Right lobe of liver (tissue), 4 donors: Measurements from ENCODE around the gene TMEM255B.

ENCODE experiments used
- POLR2A ChIP-seq: fragments of 450-650 bp; IDR thresholded peaks from one replicate; pipeline ENCODE4 v1.6.1; 2017; ENCODE audit warnings: antibody characterized with exemption, mild to moderate bottlenecking
- TF ChIP-seq, protein P1 (sequence below), 4 donors: fragments of 200-600 bp in 3 of 4; fragments of 450-650 bp in 1 of 4; IDR thresholded peaks; one replicate each; pipeline versions ENCODE4 v1.5.1 to v1.8.0; 2016 to 2022; ENCODE audit warnings: antibody characterized with exemption in 4 of 4, mild to moderate bottlenecking in 2 of 4
- donor health status: DM: no; HTN: no; CAD: no.
- donor health status: DM: no; HTN: no; CAD: no.
- donor health status: DM: no; HTN: yes; CAD: no.

DNA sequence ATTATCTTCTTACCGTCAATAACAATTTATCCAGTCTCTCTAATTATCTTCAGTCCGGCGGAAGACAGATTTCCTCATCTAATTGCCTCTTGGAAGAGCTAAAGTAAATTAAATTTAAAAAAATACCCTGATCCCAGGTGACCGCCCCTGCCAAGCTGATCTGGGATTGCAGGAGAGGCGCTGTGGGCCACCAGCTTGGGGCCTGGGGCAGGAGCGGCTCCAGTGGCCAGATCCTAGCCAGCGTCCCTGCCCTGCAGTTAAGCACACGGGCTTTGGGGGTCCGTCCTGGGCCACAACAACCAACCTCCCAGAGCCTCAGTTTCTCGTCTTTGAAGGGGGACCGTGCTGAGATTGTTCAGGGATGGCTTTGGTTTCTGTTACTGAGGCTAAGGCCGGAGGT is 12.4 kb upstream of the TMEM255B start:
- no peak for TF ChIP-seq POLR2A
- TF ChIP-seq, protein P1, sequence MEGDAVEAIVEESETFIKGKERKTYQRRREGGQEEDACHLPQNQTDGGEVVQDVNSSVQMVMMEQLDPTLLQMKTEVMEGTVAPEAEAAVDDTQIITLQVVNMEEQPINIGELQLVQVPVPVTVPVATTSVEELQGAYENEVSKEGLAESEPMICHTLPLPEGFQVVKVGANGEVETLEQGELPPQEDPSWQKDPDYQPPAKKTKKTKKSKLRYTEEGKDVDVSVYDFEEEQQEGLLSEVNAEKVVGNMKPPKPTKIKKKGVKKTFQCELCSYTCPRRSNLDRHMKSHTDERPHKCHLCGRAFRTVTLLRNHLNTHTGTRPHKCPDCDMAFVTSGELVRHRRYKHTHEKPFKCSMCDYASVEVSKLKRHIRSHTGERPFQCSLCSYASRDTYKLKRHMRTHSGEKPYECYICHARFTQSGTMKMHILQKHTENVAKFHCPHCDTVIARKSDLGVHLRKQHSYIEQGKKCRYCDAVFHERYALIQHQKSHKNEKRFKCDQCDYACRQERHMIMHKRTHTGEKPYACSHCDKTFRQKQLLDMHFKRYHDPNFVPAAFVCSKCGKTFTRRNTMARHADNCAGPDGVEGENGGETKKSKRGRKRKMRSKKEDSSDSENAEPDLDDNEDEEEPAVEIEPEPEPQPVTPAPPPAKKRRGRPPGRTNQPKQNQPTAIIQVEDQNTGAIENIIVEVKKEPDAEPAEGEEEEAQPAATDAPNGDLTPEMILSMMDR (IDR thresholded peaks at IDR 0.05): no peak
